Activated CD8-positive, alpha-beta memory T cell treated with anti-CD3 and anti-CD28 coated beads for 36 hours (primary cell): ENCODE data around the gene CEP128. TPM values are rescaled to one million over a fixed set of nuclear protein-coding genes. Genes with fewer than 3 reads are reported as not detected.

Experiments used
- CTCF ChIA-PET: fragments of 350-600 bp; sonication (Branson Sonifier 250); formaldehyde crosslinking; loops from one replicate; lab custom pipeline; 2021; ENCODE audit warnings: antibody characterized with exemption; lab: Charles Lee
- POLR2A ChIA-PET: fragments of 350-600 bp; sonication (Branson Sonifier 250); formaldehyde crosslinking; loops from one replicate; lab custom pipeline; 2021; ENCODE audit warnings: antibody characterized with exemption; lab: Charles Lee
- total RNA-seq, 2 experiments: library from RNA; stranded (reverse); gene quantifications; one replicate each; pipeline ENCODE4 v1.2.3, GENCODE V29; 2021

CEP128 gene
- total RNA-seq, 2 experiments from 2014 or later: 18.0 to 19.7 TPM

DNA sequence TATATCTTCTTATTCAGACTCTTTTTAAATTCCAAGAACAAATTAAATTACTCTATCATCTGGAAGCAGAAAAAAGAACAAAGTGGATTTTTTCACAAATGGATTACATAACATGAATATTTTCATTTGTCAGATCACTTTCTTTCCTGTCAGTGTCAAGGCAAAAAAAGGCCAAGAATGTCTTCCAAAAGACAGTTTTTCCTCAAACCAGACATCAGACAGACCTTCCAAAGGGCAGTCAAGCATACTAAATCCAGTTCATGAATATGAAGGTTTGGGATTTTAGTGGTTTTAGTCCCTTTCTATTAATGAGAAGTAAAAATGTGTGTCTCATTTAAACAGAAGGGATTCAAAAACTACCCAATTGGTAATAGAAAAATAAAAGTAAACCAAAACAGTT is 336.0 kb downstream of the CEP128 start:
- CTCF ChIA-PET: no interaction called here
- POLR2A ChIA-PET: no interaction called here

- POLR2A ChIA-PET: no interaction called here
- CTCF ChIA-PET: no interaction called here
These were observed 338.6 kb downstream of the CEP128 start for GRCh38 chr14:80602946-80603345.

- ChIA-PET POLR2A (no interaction called here), CTCF (no interaction called here)
These were observed 354.3 kb downstream of the CEP128 start for GRCh38 chr14:80587096-80587724.

DNA sequence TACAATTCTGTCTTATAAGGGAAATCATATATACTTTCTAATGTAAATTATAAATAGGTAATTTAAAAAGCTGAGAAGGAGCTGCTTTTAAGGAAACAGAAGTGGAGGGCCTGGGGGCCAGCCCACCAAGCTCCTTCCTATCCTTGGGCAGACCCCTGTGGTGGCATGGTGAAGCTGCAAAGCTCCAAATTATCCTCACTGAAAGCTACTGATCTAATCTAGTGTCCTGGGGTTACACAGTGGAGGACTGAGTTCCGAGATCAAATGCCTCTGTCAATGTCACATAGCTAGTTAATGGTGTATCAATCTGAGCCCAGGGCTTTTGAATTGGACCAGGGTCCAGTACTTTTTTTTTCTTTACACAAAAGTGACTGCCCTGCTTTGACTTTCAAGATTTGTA is 355.4 kb downstream of the CEP128 start:
- ChIA-PET POLR2A (no interaction called here), CTCF (no interaction called here)

DNA sequence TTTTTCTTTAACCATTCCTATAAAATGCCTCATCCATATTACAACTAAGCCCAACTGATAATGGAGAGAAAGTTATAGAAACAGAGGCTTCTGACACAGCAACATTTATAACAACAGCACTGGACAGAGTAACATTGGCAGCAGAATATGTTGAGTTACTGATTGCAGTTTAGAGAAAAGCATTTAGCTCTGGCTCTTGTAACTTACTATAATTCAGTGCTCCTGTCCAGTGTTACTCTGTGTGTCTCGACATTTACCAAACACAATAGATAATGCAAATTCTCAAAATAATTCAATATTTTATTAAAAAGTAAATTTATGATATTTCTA is 356.1 kb downstream of the CEP128 start:
- POLR2A ChIA-PET: no interaction called here
- CTCF ChIA-PET: no interaction called here

- CTCF ChIA-PET: no interaction called here
These were observed 356.6 kb downstream of the CEP128 start for GRCh38 chr14:80584744-80585505.

DNA sequence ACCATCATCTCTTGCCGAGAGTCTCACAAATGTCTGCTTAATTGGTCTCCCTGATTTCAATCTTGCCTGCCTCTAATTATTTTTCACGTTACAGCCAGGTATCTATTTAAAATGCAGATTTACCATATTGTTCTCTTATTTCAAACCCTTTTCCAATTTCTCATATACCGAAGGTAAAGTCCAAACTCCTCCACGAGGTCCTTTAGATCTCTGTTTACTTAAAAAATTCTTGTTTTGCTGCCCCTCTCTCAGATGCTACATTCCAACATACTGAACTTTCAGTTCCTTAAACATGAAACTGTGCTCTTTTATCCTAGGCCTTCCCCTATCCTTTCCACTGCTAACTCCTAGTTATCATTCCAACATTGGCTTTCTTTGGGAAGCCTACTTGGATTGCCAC is 363.9 kb downstream of the CEP128 start:
- ChIA-PET CTCF (no interaction called here), POLR2A (no interaction called here)

More at GRCh38 chr14:80584744-80585505, 356.6 kb downstream of the CEP128 start:
- POLR2A ChIA-PET: no interaction called here

DNA sequence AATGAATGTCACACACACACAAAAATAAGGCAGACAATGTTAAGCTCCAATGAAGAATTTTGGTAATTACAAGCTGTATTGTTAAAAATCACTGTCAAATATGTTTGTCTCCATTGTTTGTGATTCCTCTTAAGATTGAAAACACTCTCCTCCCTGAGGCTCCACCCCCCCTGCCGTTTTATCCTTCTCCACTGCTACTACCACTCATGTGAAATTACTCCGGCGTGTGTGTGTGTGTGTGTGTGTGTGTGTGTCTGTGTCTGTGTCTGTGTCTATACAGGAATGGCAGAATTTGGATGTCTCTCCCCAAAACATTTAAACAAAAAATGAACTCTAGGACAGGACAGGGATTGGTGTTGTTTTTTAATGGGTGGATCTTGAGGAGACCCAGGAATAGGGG is 365.1 kb downstream of the CEP128 start:
- ChIA-PET POLR2A (no interaction called here), CTCF (no interaction called here)

GRCh38 chr14:80575763-80576162 is 365.8 kb downstream of the CEP128 start:
- CTCF ChIA-PET: no interaction called here
- POLR2A ChIA-PET: no interaction called here

- CTCF ChIA-PET: no interaction called here
- POLR2A ChIA-PET: no interaction called here
These were observed 368.9 kb downstream of the CEP128 start for GRCh38 chr14:80572666-80573065.

DNA sequence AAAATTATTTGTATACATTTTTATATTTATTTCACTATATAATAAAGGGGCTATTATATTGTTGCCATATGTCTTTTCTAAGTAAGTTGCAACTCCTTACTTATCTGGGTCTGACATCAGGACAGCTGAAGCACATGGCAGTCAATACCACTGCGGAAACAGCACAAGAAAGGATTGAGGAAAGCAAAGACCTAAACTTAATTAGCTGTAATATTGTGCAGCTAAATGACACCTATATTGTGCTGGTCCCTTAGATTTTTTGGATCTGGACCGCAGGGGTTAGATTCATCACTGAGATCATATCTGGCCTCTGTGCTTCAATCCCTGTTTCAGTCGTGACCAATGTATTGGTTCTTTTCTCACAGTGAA is 370.6 kb downstream of the CEP128 start:
- ChIA-PET POLR2A (no interaction called here), CTCF (no interaction called here)

DNA sequence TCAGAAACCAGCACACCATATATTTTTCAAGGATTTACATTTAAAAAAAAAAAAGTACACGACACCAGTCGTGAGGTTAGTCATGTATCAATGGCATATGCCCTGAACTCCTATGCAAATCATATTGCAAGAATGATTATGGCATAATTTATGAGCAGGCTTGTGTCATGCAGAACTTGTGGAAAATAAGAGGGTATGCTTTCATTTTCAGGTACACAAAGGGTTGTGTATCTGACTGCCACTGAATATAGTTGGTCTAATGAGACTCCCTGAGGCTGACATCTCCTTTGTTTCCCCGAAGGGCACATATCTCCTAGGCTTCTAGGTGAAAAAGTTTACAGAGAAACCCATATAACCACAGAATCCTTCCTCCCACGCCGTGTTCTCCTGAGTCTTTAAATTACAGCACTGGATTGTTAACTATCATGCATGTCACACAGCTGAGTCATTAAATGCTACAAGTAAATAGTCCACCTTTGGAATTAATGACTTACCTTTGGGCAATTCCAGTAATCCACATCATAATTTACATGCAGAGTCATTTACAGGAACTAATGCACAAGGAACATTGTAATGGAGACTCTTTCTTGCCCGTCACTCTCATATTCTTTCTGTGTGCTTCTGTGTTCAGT is 373.5 kb downstream of the CEP128 start:
- ChIA-PET CTCF (no interaction called here), POLR2A (no interaction called here)

GRCh38 chr14:80565001-80565400 is 376.5 kb downstream of the CEP128 start:
- POLR2A ChIA-PET: no interaction called here
- CTCF ChIA-PET: no interaction called here

DNA sequence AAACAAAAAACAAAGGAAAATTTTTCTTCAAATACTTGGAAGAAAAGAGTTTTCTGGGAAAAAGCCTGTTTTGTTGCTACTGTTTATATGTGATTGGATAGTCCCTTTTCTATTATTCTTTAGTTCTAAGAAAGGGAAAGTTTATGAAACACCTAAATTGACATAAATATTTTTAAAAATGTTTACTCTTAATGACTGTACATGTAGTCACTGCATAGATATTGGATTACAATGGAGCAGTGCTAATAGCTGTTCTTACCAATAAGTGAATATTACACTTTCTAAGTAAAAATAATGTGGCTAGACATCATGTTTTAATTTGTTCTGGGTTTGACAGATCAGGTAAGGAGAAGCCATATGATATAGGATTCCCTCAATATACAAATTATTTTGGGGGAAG is 377.5 kb downstream of the CEP128 start:
- CTCF ChIA-PET: no interaction called here
- POLR2A ChIA-PET: no interaction called here

GRCh38 chr14:80560800-80561657 is 380.5 kb downstream of the CEP128 start:
- CTCF ChIA-PET: no interaction called here
- POLR2A ChIA-PET: no interaction called here

DNA sequence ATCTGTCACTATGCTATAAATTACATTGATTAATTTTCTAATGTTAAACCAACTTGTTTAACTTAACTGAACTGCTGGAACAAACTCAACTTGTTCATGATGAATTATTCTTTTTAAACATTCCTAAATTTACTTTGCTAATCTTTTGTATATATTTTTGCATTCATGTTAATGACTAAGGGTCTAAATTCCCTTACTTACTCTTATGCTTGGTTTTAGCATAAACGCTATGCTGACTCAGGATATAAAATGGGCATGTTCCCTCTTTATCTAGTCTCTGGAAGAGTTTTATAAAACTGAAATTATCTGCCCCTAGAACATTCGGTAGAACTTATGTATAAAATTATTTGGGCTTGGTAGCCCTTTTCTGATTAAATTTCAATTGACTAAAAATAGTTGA is 387.4 kb downstream of the CEP128 start:
- POLR2A ChIA-PET: no interaction called here
- CTCF ChIA-PET: no interaction called here

DNA sequence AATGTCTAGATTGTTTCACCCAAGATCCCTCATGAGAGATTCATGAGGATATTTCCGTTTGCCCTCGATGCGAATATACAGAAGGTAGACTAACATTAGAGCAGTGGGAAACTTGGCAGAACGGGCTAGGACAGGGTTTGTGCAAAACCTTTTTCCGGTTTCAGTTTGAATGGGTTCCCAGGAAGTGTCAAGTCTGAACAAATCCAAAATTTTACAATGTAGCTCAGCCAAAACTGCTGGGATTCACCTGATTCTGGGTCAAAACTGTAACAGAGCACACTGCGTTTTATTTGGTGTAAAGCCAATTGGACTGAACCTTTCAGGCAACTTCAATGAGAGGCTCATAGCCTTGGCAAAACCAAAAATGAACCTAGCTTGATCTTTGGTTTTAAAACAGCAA is 392.4 kb downstream of the CEP128 start:
- POLR2A ChIA-PET: no interaction called here
- CTCF ChIA-PET: no interaction called here

GRCh38 chr14:80545935-80546854 is 395.3 kb downstream of the CEP128 start:
- ChIA-PET POLR2A (no interaction called here), CTCF (no interaction called here)

DNA sequence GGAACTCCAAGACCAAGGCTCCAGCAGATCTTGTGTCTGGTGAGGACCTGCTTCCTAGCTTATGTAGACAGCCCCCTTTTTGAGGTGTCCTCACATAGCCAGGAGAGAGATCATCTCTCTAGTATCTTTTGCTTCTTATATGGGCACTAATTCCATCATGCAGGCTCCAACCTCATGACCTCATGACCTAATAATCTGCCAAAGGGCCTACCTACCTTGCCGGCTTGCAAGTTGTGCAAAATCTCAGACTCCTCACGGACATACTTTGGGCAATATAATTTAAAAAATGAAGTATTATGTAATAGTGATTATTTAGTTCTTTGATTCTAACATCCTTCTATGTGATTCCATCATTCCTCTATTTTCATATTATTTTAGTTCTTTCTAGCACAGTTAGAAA is 397.2 kb downstream of the CEP128 start:
- ChIA-PET POLR2A (no interaction called here), CTCF (no interaction called here)
